ENCODE results near the gene NAV2.

The NAV2 gene

GRCh38 chr11:20085918-20086317 is 373.3 kb downstream of the NAV2 start:
- no peak overlapping the region for H3K27ac ChIP-seq
- no peak overlapping the region for H3K4me3 ChIP-seq (ENCODE audit: low read depth in 1 of 2, low read length in 1 of 2)
- no peaks in the 10 kb centered on the region for H3K27me3 ChIP-seq
- no peaks in the 10 kb centered on the region for H3K9me3 ChIP-seq
- no peak for TF ChIP-seq CTCF (IDR thresholded peaks at IDR 0.05)
- H3K4me1 ChIP-seq (ENCODE audit: control insufficient read depth in 1 of 2, insufficient read depth in 1 of 2, low read depth in 1 of 2, low read length in 1 of 2), result no peaks in the 10 kb centered on the region
- H3K36me3 ChIP-seq, result peaks cover 91% of the 10 kb centered on the region

GRCh38 chr11:20087118-20087521 is 374.5 kb downstream of the NAV2 start:
- H3K27ac ChIP-seq, result no peak overlapping the region
- no peaks in the 10 kb centered on the region for H3K9me3 ChIP-seq
- H3K27me3 ChIP-seq, result no peaks in the 10 kb centered on the region
- H3K36me3 ChIP-seq, result peaks cover 94% of the 10 kb centered on the region
- no peak overlapping the region for H3K4me3 ChIP-seq (ENCODE audit: low read depth in 1 of 2, low read length in 1 of 2)
- H3K4me1 ChIP-seq (ENCODE audit: control insufficient read depth in 1 of 2, insufficient read depth in 1 of 2, low read depth in 1 of 2, low read length in 1 of 2), result no peaks in the 10 kb centered on the region
- TF ChIP-seq CTCF (IDR thresholded peaks at IDR 0.05), result no peak

GRCh38 chr11:20088397-20089225 is 376.0 kb downstream of the NAV2 start:
- Histone ChIP-seq H3K27me3 (no peaks in the 10 kb centered on the region), H3K9me3 (no peaks in the 10 kb centered on the region), H3K36me3 (peaks cover 94% of the 10 kb centered on the region), H3K4me1 (ENCODE audit: control insufficient read depth in 1 of 2, insufficient read depth in 1 of 2, low read depth in 1 of 2, low read length in 1 of 2) (no peaks in the 10 kb centered on the region), H3K4me3 (ENCODE audit: low read depth in 1 of 2, low read length in 1 of 2) (no peak overlapping the region), H3K27ac (no peak overlapping the region)
- no peak for TF ChIP-seq CTCF (IDR thresholded peaks at IDR 0.05)

- Histone ChIP-seq H3K27ac (no peak overlapping the region), H3K36me3 (peaks cover 91% of the 10 kb centered on the region), H3K4me3 (ENCODE audit: low read depth in 1 of 2, low read length in 1 of 2) (no peak overlapping the region), H3K9me3 (no peaks in the 10 kb centered on the region), H3K4me1 (ENCODE audit: control insufficient read depth in 1 of 2, insufficient read depth in 1 of 2, low read depth in 1 of 2, low read length in 1 of 2) (no peaks in the 10 kb centered on the region), H3K27me3 (no peaks in the 10 kb centered on the region)
- TF ChIP-seq CTCF (IDR thresholded peaks at IDR 0.05), result no peak
Observed at GRCh38 chr11:20089367-20089766, 376.7 kb downstream of the NAV2 start.

GRCh38 chr11:20089796-20090653 is 377.4 kb downstream of the NAV2 start:
- no peak overlapping the region for H3K27ac ChIP-seq
- H3K36me3 ChIP-seq, result peaks cover 89% of the 10 kb centered on the region
- no peaks in the 10 kb centered on the region for H3K4me1 ChIP-seq (ENCODE audit: control insufficient read depth in 1 of 2, insufficient read depth in 1 of 2, low read depth in 1 of 2, low read length in 1 of 2)
- no peak overlapping the region for H3K4me3 ChIP-seq (ENCODE audit: low read depth in 1 of 2, low read length in 1 of 2)
- no peak for TF ChIP-seq CTCF (IDR thresholded peaks at IDR 0.05)
- no peaks in the 10 kb centered on the region for H3K9me3 ChIP-seq
- no peaks in the 10 kb centered on the region for H3K27me3 ChIP-seq

Measured in neutrophil (primary cell).